IMR-90 (cell line): ENCODE results near the gene CLEC19A.

Experiments used
- CHD1 ChIP-seq: IDR thresholded peaks from 2 replicates; pipeline ENCODE4 v1.6.1; 2012; ENCODE audit warnings: low read depth, low read length, improper control_type of control experiment
- MAFK ChIP-seq: IDR thresholded peaks from 2 replicates; pipeline ENCODE4 v1.6.1; 2012; ENCODE audit warnings: low read depth, low read length, improper control_type of control experiment
- MAZ ChIP-seq: IDR thresholded peaks from 2 replicates; pipeline ENCODE4 v1.6.1; 2012; ENCODE audit warnings: low read depth, mild to moderate bottlenecking, low read length, improper control_type of control experiment, moderate library complexity, borderline replicate concordance
- NFE2L2 ChIP-seq: fragments of 150-350 bp; IDR thresholded peaks from 2 replicates; pipeline ENCODE4 v1.6.1; 2016; ENCODE audit warnings: low read depth, mild to moderate bottlenecking, low read length
- POLR2A ChIP-seq: IDR thresholded peaks from 2 replicates; pipeline ENCODE4 v1.6.1; 2012; ENCODE audit warnings: mild to moderate bottlenecking, low read depth, low read length
- RAD21 ChIP-seq: IDR thresholded peaks from 2 replicates; pipeline ENCODE4 v1.6.1; 2012; ENCODE audit warnings: low read length, improper control_type of control experiment
- RFX5 ChIP-seq: IDR thresholded peaks from 2 replicates; pipeline ENCODE4 v1.8.0; 2012; ENCODE audit warnings: low read depth, mild to moderate bottlenecking, low read length, moderate library complexity
- SMC3 ChIP-seq: fragments of 150-350 bp; IDR thresholded peaks from 2 replicates; pipeline ENCODE4 v1.6.1; 2016; ENCODE audit warnings: low read depth, mild to moderate bottlenecking, antibody characterized with exemption, low read length, moderate library complexity
- USF2 ChIP-seq: fragments of 150-350 bp; IDR thresholded peaks from 2 replicates; pipeline ENCODE4 v1.6.1; 2017; ENCODE audit warnings: mild to moderate bottlenecking, antibody characterized with exemption, low read length, low read depth
- TF ChIP-seq, protein P1 (sequence below): conservative IDR thresholded peaks from 2 replicates; pipeline ENCODE4 v1.5.1; 2012; ENCODE audit warnings: mild to moderate bottlenecking, low read depth, low read length, improper control_type of control experiment

DNA sequence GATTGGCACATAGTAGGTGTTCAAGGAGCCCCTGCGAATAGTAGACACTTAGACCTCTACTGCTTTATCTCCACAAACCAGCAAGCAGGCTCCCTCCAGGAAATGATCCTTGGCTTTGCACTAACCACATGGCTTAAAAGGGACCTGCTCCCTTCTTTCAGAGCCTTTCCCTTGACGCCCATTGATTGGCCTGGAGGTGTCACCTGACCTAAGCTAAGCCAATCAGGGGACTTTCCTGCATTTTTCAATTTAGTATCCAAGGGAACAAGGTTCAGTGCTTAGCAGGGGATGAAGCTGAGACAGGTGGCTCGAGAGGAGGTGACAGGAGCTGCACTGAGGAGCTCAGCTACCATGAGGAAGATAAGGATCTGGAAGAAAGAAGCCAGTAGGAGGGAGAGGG, 52.8 kb downstream of the CLEC19A start:
- TF ChIP-seq, protein P1, sequence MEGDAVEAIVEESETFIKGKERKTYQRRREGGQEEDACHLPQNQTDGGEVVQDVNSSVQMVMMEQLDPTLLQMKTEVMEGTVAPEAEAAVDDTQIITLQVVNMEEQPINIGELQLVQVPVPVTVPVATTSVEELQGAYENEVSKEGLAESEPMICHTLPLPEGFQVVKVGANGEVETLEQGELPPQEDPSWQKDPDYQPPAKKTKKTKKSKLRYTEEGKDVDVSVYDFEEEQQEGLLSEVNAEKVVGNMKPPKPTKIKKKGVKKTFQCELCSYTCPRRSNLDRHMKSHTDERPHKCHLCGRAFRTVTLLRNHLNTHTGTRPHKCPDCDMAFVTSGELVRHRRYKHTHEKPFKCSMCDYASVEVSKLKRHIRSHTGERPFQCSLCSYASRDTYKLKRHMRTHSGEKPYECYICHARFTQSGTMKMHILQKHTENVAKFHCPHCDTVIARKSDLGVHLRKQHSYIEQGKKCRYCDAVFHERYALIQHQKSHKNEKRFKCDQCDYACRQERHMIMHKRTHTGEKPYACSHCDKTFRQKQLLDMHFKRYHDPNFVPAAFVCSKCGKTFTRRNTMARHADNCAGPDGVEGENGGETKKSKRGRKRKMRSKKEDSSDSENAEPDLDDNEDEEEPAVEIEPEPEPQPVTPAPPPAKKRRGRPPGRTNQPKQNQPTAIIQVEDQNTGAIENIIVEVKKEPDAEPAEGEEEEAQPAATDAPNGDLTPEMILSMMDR = no peak
- TF ChIP-seq RAD21 (no peak), MAZ (no peak), POLR2A (no peak), USF2 (no peak), SMC3 (no peak), NFE2L2 (no peak), MAFK (no peak), RFX5 (no peak), CHD1 (no peak)
